HCEC 1CT (cell line): ENCODE results near the gene SKAP2.
A peak's percentile ranks its signal among the peaks of the same experiment; 100 is the strongest.

Source experiments
- DNase-seq: peaks from one replicate; pipeline ENCODE4 v3.0.0-alpha.2; 2017

The SKAP2 gene

DNA sequence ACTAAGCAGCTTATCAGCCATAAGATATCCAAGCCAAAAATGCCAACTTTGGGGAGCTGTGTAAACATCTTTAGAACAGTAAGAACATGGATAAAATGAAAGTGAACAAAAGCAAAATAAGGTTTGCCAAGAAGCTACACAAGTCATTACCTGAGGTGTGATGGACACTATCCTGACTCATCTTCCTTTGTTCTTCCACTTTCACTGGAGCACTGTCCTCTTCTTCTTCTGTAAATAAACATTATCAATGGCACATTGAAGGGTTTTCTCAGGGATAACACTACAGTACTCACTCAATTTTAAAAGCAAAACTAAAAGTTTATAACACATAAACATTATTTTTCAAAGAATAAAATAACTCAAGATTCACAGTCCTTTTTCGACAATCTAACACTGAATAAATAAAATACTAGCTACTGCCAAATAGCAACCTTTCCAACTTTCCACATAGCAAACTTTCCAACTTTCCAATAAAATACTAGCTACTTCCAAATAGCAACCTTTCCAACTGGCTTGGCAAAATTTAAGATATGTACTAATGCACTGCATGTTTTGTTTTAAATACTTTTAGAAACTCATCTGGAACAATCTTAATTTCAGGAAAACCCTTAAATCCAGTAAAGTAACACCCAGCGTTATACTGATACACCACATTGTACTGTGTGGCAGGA lies 174.1 kb downstream of the SKAP2 start:
- DNase-seq = no peak

DNA sequence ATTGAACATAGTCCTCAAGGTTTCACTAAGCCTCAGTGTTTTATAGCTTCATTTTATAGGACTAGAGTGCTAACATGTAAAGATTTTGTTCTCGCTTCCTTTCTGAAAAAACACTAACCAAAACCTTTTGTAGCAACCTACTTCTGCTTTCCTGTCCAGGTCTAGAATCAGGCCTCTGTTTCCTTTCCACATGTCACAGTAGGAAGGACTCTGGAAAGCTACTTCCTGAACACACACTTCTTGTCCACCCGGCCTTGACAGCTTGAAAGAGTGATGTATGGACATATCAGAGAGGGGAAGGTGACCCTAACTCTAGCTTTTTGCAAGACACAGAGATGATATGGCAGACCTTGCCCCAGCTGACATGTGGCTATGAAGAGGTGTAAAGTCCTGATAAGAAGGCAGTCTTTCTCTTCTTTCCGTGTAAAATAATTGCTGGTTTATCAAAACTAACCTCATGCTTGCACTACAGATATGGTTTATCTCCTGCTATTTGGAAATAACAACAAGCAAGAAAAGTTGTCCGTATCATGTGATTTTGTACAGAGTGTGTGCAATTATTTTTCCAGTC lies 175.4 kb downstream of the SKAP2 start:
- DNase-seq = no peak

- DNase-seq = no peak
These were observed 176.0 kb downstream of the SKAP2 start for GRCh38 chr7:26688388-26688787.

DNA sequence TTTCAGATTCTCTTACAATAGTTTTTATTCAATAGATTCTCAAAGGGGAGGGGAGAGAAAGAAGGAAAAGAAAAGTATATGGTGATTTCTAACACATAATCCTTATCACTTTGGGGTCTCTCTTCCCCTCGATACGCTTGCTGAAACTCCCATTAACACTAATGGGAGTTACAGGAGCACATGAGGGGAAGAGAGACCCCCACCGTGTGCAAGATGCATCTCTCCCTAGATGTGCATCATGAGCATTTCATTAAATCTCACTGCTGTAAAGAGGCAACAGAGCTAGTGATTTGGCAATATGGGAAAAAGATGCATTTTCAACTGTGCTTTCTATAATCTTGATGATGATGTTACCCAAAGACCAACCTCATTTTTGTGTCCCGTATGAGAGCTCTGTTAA lies 177.4 kb downstream of the SKAP2 start:
- no peak for DNase-seq

GRCh38 chr7:26686448-26686981 lies 177.9 kb downstream of the SKAP2 start:
- peak; percentile 81 for DNase-seq

DNA sequence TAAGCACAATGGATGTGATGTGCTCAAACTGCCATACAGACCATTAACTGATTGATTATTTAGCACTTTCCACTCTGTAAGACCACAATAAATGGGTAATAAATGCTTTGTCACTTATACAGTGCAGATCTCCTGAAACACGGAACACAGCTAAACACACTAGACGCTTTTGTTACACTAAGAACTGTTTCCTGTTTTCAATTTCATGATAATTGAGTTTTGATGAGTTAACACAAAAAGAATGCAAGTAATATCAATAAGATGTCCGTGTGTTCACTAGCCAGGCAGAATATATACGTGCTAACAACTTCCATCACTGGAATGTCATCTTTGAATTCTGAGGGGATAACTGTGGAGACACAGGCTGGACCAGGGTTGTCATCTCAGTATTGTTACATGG lies 178.8 kb downstream of the SKAP2 start:
- peak; percentile 35 for DNase-seq

GRCh38 chr7:26684447-26684846 lies 179.9 kb downstream of the SKAP2 start:
- no peak for DNase-seq

- DNase-seq = no peak
These were observed 181.1 kb downstream of the SKAP2 start for GRCh38 chr7:26683277-26683676.

DNA sequence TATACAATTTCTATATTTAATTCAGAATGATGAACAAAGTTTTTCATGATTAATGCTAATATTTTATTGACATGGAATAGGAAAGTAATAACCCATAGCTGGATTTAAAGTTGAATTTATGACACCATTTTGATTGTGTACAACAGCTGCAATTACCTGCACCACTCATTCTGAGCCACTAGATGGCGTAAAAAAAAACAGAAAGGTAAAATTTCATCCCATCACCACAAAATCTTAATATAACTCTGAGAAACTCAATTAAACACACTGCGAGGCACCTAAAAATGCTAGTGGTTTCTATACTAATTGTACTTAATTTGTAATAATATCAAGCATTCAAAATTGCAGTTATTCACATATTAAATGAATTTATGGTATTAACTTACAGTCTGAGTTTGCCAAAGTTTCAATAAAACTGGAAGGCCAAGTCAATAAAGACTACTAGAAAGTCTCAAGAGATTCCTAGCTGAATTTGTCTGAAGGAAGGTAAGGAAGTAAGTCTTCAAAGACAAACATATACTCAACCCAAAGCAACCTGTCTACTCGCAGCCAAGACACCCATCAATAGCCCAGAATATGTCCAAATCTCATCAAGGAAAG lies 182.5 kb downstream of the SKAP2 start:
- DNase-seq = no peak

GRCh38 chr7:26680587-26680986 lies 183.8 kb downstream of the SKAP2 start:
- DNase-seq = no peak

DNA sequence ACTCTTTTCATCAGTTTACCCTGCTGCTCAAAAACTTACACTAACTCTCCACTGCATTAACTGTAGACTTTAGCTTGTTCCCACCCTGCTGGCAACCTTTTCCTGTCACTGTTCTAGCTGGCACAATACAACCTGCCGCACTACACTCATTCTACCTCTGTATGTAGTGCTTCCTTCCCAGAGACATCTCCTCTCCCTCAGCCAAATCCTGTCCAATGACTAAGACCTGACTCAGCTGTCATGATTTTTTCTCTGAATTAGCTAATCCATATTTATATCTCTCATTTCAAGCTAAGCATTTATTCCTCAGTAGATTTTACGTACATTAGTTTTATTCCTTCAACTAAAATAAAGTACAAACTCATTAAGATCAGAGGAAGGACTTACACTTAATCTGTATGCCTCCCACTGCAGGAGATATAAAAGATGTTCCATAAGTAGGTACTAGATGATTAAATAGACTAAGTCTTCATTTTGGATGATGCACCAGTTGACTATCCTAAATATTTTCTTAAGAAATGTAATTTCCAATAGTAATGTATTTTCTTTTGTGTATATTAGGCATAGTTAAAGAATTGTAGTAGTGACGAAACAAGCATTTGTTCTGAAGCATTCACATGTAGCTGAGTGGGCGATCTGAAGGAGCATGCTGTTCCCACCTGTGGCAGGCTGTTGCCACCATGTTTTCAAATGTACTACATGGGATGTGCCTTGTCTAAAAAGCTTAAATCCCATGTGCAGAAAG lies 189.1 kb downstream of the SKAP2 start:
- peak; percentile 83 for DNase-seq

DNA sequence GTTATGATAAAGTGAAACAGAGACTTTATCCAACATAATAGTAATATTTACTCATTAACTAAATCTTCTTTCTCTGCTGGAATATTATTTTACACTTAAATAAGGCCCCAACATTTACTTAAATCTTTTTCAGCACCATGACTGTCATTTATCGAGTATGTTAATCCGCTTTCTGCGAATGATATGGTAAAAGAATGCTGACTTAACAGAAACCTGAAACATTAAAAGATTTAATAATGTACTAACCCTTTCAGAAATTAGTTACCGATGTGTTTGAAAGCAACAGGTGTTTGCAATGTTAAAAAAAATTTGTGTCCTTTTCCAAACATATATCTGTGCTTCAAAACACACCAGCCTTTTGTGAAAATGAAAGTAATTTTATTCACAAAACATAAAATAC lies 190.5 kb downstream of the SKAP2 start:
- no peak for DNase-seq

DNA sequence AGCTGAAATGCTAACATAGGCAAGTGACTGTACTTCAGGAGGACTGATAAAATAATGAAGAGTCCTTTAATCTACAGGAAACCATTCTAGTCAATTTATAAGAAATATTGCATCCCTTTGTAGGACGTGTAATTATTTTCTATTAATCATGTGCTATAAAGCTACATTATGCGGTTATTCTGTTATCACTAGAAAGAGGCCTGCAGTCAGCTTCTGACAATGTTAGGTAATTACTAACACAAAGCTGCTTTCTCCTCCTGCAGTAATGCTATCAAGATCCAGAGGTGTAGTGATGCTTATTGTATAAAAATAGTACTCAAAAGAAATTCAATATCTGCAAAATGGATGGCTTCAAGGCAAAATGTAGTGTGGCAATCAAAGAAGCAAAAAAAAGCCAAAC lies 191.1 kb downstream of the SKAP2 start:
- DNase-seq = no peak

DNA sequence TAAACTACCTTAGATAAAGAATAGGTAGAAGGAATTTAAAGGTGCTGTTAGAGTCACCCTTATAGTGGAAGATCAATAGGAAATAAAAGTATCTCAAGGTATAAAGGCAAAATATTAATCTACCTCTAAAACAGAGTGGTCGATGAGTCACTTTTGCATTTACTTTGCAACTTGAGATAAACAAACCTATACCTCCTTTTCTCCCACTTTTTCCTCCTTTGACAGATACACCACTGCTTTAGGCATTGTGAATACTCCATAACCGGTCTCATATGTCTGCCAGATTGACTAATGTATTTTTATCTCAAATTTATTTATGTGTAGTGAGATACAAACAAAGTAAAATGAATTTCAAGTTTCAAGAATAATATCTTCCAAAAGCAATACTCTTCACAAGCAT lies 193.5 kb downstream of the SKAP2 start:
- DNase-seq = no peak

DNA sequence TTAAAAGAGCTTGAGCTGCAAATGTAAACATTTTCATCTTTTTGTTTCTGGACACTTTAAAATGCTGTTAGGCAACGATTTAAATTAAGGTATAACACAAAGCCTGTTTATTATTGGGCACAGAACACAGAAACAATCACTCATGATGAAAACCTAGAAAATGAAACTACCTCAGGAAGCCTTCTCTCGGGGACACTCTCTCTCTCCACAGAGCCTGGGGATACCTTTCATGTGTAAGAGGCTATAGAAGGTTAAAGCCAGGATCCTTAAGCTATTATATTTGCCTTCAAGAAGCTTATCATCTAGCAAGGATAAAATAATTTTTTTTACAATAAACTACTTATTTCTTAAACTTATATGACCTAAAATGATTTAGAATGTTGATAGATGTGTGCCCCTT lies 194.1 kb downstream of the SKAP2 start:
- no peak for DNase-seq

DNA sequence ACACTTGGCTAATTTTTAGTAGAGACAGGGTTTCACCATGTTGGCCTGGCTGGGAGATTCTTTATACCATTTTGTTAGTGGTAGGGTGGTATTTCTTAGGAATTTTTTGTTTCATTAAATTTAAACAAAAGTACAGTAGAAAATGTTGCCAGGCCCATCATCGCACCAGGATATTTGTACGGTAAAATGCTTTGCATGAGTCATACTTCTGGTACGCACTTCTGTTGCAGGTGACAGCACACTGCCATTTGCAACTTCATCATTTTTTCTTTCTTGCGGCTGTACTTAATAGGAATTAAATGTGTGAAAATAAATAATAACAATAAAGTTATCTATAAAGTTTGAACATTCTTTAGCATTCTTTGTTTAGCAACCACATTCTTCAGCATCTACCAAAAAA lies 195.6 kb downstream of the SKAP2 start:
- no peak for DNase-seq

DNA sequence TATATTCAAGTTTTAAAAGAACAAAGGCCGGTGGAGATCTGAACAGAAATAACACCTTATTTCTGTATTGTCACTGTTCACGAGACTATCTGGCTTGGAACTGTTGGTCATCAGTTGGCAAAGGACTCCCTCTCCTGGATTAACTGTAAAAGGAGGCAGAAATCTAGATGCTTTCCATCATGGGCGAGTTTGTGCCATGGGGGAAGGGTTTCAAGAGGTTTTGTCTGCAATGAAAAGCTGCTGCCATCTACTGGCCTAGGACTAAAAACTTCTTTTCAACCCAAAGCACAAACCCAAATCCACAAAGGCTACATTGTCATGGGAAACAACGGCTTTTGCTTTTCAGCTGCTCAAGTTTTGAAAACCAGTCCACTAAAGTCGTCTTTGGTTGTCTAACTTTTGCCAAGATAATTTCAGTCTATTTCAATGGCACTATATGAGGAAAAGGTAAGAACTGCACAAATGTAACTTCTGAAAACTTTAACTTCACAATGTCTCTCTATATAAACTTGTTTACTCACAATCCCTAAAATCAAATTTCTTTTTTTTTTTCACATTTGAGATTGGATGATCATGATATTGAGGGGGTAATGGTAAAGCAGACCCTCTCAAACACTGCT lies 196.8 kb downstream of the SKAP2 start:
- peak; percentile 91 for DNase-seq

DNA sequence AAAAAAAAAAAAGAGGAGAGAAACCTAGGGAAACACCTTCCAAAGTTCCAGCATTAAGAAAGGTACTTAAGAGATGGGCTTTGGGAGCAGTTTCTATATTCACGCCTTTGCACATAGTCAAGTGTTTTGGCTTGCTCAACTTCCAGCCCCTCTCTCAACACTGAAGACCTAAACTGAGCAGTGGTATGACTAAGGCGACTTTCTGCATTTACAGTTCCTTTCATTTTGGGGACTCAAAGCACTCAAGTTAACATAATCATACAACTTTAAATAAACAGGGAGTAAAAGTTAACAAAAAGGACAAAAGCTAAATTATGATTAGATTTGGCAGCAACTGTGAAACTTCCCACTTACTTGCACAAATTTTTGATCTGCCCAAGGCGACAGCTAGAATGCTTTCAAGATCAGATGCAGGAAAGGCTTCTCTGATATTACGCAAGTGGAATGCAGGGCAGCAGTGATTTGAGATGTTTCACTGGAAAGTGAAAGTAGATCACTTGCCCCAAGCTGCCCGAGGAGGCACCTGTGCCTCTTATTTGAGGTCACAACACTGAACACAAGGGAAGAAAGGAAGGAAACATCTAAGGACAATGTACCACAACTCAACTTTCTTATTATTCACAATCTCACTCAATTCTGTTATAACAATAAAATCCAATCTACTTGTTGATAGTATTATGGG lies 199.5 kb downstream of the SKAP2 start:
- peak; percentile 11 for DNase-seq

GRCh38 chr7:26664274-26664673 lies 200.1 kb downstream of the SKAP2 start:
- no peak for DNase-seq

- no peak for DNase-seq
These were observed 200.5 kb downstream of the SKAP2 start for GRCh38 chr7:26663874-26664273.

GRCh38 chr7:26662646-26663045 lies 201.7 kb downstream of the SKAP2 start:
- DNase-seq = no peak

GRCh38 chr7:26659121-26659520 lies 205.3 kb downstream of the SKAP2 start:
- DNase-seq = no peak
